Measurements from ENCODE around the gene HIVEP2. TPM values are rescaled to one million over a fixed set of nuclear protein-coding genes. Genes with fewer than 3 reads are reported as not detected.

HIVEP2 gene
- polyA plus RNA-seq, 3 donors = 0.16 to 1.4 (median 0.64) TPM

GRCh38 chr6:142891454-142891853 lies 53.5 kb downstream of the HIVEP2 start:
- Histone ChIP-seq H3K4me2 (replicated peaks; ENCODE audit: extremely low read depth, low read length, poor library complexity, severe bottlenecking) (no peak overlapping the region), H3K4me1 (ENCODE audit: control insufficient read depth in 1 of 2, insufficient read depth in 2 of 2, low read length in 2 of 2) (no peaks in the 10 kb centered on the region), H3K9me3 (replicated peaks in 1 of 2; ENCODE audit: control insufficient read depth in 1 of 2, insufficient read depth in 1 of 2, low read length in 2 of 2) (no peaks in the 10 kb centered on the region), H3K36me3 (replicated peaks in 1 of 2; ENCODE audit: control insufficient read depth in 1 of 2, insufficient read depth in 2 of 2, low read length in 2 of 2) (no peaks in the 10 kb centered on the region), H3K9ac (ENCODE audit: insufficient read depth, low read length, poor library complexity, severe bottlenecking) (no peak overlapping the region), H3K27ac (ENCODE audit: low read depth in 1 of 2, low read length in 2 of 2) (no peak overlapping the region), H2AFZ (ENCODE audit: insufficient read depth, low read depth, low read length, poor library complexity, severe bottlenecking) (no peak overlapping the region), H3K4me3 (replicated peaks in 1 of 3; ENCODE audit: low read depth in 2 of 3, low read length in 3 of 3) (no peak overlapping the region), H3K79me2 (ENCODE audit: insufficient read depth, low read length) (no peaks in the 10 kb centered on the region), H4K20me1 (ENCODE audit: insufficient read depth, low read length) (no peaks in the 10 kb centered on the region), H3K27me3 (ENCODE audit: control insufficient read depth in 2 of 2, insufficient read depth in 2 of 2, low read length in 2 of 2) (no peaks in the 10 kb centered on the region)
- intact Hi-C loops (cut with micrococcal nuclease) = no loop called here
- no peak overlapping the region for H3K4me3 Mint-ChIP-seq
- DNase-seq = no peak
- H3K27ac Mint-ChIP-seq = no peak overlapping the region
- H3K27me3 Mint-ChIP-seq (ENCODE audit: low read depth in 3 of 3) = peaks cover 0 to 2% (median 0%) of the 10 kb centered on the region in 3 donors
- WGBS (ENCODE audit: insufficient coverage) = no CpG with 5 or more reads among the region's 5 CpGs
- H3K9me3 Mint-ChIP-seq = peaks cover 0 to 1% (median 0%) of the 10 kb centered on the region in 7 donors
- TF ChIP-seq, protein P1, sequence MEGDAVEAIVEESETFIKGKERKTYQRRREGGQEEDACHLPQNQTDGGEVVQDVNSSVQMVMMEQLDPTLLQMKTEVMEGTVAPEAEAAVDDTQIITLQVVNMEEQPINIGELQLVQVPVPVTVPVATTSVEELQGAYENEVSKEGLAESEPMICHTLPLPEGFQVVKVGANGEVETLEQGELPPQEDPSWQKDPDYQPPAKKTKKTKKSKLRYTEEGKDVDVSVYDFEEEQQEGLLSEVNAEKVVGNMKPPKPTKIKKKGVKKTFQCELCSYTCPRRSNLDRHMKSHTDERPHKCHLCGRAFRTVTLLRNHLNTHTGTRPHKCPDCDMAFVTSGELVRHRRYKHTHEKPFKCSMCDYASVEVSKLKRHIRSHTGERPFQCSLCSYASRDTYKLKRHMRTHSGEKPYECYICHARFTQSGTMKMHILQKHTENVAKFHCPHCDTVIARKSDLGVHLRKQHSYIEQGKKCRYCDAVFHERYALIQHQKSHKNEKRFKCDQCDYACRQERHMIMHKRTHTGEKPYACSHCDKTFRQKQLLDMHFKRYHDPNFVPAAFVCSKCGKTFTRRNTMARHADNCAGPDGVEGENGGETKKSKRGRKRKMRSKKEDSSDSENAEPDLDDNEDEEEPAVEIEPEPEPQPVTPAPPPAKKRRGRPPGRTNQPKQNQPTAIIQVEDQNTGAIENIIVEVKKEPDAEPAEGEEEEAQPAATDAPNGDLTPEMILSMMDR (IDR thresholded peaks at IDR 0.05) = no peak
- H3K36me3 Mint-ChIP-seq = no peaks in the 10 kb centered on the region
- H3K4me1 Mint-ChIP-seq = peaks cover 11% of the 10 kb centered on the region

- intact Hi-C loops (cut with micrococcal nuclease) = no loop called here
- Histone ChIP-seq H2AFZ (ENCODE audit: insufficient read depth, low read depth, low read length, poor library complexity, severe bottlenecking) (no peak overlapping the region), H3K4me3 (replicated peaks in 1 of 3; ENCODE audit: low read depth in 2 of 3, low read length in 3 of 3) (no peak overlapping the region), H3K36me3 (replicated peaks in 1 of 2; ENCODE audit: control insufficient read depth in 1 of 2, insufficient read depth in 2 of 2, low read length in 2 of 2) (no peaks in the 10 kb centered on the region), H3K4me2 (replicated peaks; ENCODE audit: extremely low read depth, low read length, poor library complexity, severe bottlenecking) (no peak overlapping the region), H3K79me2 (ENCODE audit: insufficient read depth, low read length) (no peaks in the 10 kb centered on the region), H3K27me3 (ENCODE audit: control insufficient read depth in 2 of 2, insufficient read depth in 2 of 2, low read length in 2 of 2) (no peaks in the 10 kb centered on the region), H3K9ac (ENCODE audit: insufficient read depth, low read length, poor library complexity, severe bottlenecking) (no peak overlapping the region), H3K27ac (ENCODE audit: low read depth in 1 of 2, low read length in 2 of 2) (no peak overlapping the region), H3K9me3 (replicated peaks in 1 of 2; ENCODE audit: control insufficient read depth in 1 of 2, insufficient read depth in 1 of 2, low read length in 2 of 2) (no peaks in the 10 kb centered on the region), H4K20me1 (ENCODE audit: insufficient read depth, low read length) (no peaks in the 10 kb centered on the region), H3K4me1 (ENCODE audit: control insufficient read depth in 1 of 2, insufficient read depth in 2 of 2, low read length in 2 of 2) (peaks cover 12 to 13% of the 10 kb centered on the region in 2 donors)
- Mint-ChIP-seq H3K27me3 (ENCODE audit: low read depth in 3 of 3) (peaks cover 0 to 2% (median 0%) of the 10 kb centered on the region in 3 donors), H3K36me3 (no peaks in the 10 kb centered on the region), H3K27ac (no peak overlapping the region), H3K9me3 (no peaks in the 10 kb centered on the region), H3K4me3 (no peak overlapping the region), H3K4me1 (peaks cover 28% of the 10 kb centered on the region)
- TF ChIP-seq, protein P1 (IDR thresholded peaks at IDR 0.05) = no peak
- 100% methylated on average over 1 of the region's 1 CpG for WGBS (ENCODE audit: insufficient coverage)
- no peak for DNase-seq
These were observed 56.5 kb downstream of the HIVEP2 start for GRCh38 chr6:142888456-142888855.
